B cell (primary cell): ENCODE measurements around the gene FANCD2OS.

ENCODE experiments used
- CTCF ChIP-seq: fragments of 200-600 bp; IDR thresholded peaks from one replicate; pipeline ENCODE4 v1.8.0; 2022; ENCODE audit warnings: antibody characterized with exemption, mild to moderate bottlenecking
- EZH2 ChIP-seq: IDR thresholded peaks from 2 replicates; pipeline ENCODE4 v1.6.1; 2012; ENCODE audit warnings: borderline replicate concordance, low read depth, mild to moderate bottlenecking, moderate library complexity, low read length; ENCODE audit not compliant: insufficient read depth, poor library complexity, severe bottlenecking

- TF ChIP-seq CTCF (no peak), EZH2 (no peak)
Measured at GRCh38 chr3:10093678-10094077, 14.4 kb downstream of the FANCD2OS start.
